Testis (tissue), 3 donors: ENCODE results near the gene REV3L. TPM values are rescaled to one million over a fixed set of nuclear protein-coding genes. Genes with fewer than 3 reads are reported as not detected.
A peak's percentile ranks its signal among the peaks of the same experiment; 100 is the strongest.

ENCODE experiments used
- DNase-seq: peaks from one replicate; pipeline ENCODE4 v3.0.0-alpha.2; 2019
- H3K27ac ChIP-seq, 2 donors: fragments of 200-600 bp; sonication (generic); one replicate each; pipeline ENCODE4 v1.5.1; 2019
- H3K27me3 ChIP-seq: fragments of 200-600 bp; sonication (generic); one replicate; pipeline ENCODE4 v1.5.1; 2019
- H3K36me3 ChIP-seq: fragments of 200-600 bp; sonication (generic); one replicate; pipeline ENCODE4 v1.5.1; 2017; ENCODE audit warnings: low read depth; ENCODE audit errors: missing control alignments
- H3K4me1 ChIP-seq: fragments of 200-600 bp; sonication (generic); one replicate; pipeline ENCODE4 v1.5.1; 2019
- H3K4me3 ChIP-seq, 2 donors: fragments of 200-600 bp; sonication (generic); one replicate each; pipeline ENCODE4 v1.5.1; 2017 to 2019
- H3K9me3 ChIP-seq: fragments of 200-600 bp; sonication (generic); one replicate; pipeline ENCODE4 v1.5.1; 2017
- POLR2A ChIP-seq: fragments of 450-650 bp; IDR thresholded peaks from one replicate; pipeline ENCODE4 v1.6.1; 2017; ENCODE audit warnings: antibody characterized with exemption, mild to moderate bottlenecking, moderate library complexity
- WGBS, 2 donors: methylation state at CpG; one replicate each; pipeline ENCODE4 v1.1.5; 2018; 5-methylcytosine and 5-hydroxymethylcytosine counted together
- intact Hi-C: fragments of 100-400 bp; cut with DNase I; formaldehyde crosslinking; loops from one replicate; pipeline ENCODE4 v1.15.1; 2023; ENCODE audit warnings: low total_unique reads
- polyA plus RNA-seq: library from polyadenylated mRNA; stranded (reverse); fragments of 350-450 nt; fragmentation: Illumina TruSeq; extraction: RNeasy Lipid Tissue Mini Kit (QIAGEN cat#74804); gene quantifications from one replicate; pipeline ENCODE4 v1.2.3, GENCODE V29; 2014; ENCODE audit warnings: low read depth, low replicate concordance; ENCODE audit not compliant: insufficient read depth
- total RNA-seq, 2 donors: library from RNA; depleted of rRNA; stranded (reverse); fragments of >200 nt; gene quantifications; one replicate each; pipeline ENCODE4 v1.2.3, GENCODE V29; 2016
- TF ChIP-seq, protein P1 (sequence below), 3 experiments: fragments of 450-650 bp in 2 of 3; fragments of 200-600 bp in 1 of 3; sonication (generic) in 1 of 3; IDR thresholded peaks; one replicate each; pipeline ENCODE4 v1.5.1; 2016 to 2019; ENCODE audit warnings: antibody characterized with exemption in 3 of 3, mild to moderate bottlenecking in 2 of 3, moderate library complexity in 1 of 3

REV3L gene
- total and polyA plus RNA-seq, 3 donors from 2014 or later: 11.1 to 56.8 (median 48.8) TPM

DNA sequence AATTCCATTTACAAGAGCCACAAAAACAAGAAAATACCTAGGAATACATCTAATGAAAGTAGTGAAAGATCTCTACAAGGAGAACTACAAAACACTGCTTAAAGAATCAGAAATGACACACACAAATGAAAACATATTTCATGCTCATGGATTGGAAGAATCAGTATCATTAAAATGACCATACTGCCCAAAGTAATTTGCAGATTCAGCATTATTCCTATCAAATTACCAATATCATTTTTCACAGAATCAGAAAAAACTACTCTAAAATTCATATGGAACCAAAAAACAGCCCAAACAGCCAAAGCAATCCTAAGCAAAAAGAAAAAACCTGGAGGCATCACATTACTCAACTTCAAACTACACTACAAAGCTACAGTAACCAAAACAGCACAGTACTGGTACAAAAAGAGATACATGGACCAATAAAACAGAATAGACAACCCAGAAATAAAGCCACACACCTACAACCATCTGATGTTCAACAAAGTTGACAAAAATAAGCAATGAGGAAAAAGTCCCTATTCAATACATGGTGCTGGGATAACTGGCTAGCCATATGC, 24.3 kb downstream of the REV3L start:
- TF ChIP-seq, protein P1, sequence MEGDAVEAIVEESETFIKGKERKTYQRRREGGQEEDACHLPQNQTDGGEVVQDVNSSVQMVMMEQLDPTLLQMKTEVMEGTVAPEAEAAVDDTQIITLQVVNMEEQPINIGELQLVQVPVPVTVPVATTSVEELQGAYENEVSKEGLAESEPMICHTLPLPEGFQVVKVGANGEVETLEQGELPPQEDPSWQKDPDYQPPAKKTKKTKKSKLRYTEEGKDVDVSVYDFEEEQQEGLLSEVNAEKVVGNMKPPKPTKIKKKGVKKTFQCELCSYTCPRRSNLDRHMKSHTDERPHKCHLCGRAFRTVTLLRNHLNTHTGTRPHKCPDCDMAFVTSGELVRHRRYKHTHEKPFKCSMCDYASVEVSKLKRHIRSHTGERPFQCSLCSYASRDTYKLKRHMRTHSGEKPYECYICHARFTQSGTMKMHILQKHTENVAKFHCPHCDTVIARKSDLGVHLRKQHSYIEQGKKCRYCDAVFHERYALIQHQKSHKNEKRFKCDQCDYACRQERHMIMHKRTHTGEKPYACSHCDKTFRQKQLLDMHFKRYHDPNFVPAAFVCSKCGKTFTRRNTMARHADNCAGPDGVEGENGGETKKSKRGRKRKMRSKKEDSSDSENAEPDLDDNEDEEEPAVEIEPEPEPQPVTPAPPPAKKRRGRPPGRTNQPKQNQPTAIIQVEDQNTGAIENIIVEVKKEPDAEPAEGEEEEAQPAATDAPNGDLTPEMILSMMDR (IDR thresholded peaks at IDR 0.05): no peak

DNA sequence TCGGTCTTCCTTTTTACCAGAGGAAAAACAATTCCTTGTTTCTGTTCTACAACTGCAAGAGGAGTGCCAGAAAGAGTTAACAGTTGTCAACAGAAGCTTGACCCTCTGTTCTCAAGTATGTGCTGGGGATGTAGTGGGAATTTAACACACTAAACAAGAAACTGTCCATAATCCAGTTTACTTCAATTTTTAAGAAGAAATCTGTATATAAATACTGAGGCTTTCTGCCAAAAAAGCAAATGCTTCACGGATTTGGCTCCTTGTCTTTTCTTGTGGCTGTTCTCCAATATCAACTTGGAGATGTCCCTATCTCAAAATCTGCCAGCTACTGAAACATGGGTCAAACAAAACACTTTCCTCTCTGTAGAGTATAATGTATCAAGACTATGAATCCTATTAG, 26.8 kb downstream of the REV3L start:
- TF ChIP-seq POLR2A: no peak
- TF ChIP-seq, protein P1 (IDR thresholded peaks at IDR 0.05): no peak
- H3K9me3 ChIP-seq: no peaks in the 10 kb centered on the region
- H3K4me3 ChIP-seq: no peak overlapping the region
- intact Hi-C loops: no loop called here
- H3K27ac ChIP-seq: no peak overlapping the region
- no peak for DNase-seq
- 50 to 52% methylated on average over 2 of the region's 2 CpGs for WGBS, 2 donors
- no peaks in the 10 kb centered on the region for H3K27me3 ChIP-seq
- H3K36me3 ChIP-seq: no peaks in the 10 kb centered on the region
- H3K4me1 ChIP-seq: peaks cover 4% of the 10 kb centered on the region

More for the DNA sequence above, 24.3 kb downstream of the REV3L start:
- intact Hi-C loops: no loop called here
- Histone ChIP-seq H3K9me3 (no peaks in the 10 kb centered on the region), H3K4me3 (no peak overlapping the region), H3K4me1 (peaks cover 4% of the 10 kb centered on the region), H3K27me3 (no peaks in the 10 kb centered on the region), H3K36me3 (no peaks in the 10 kb centered on the region), H3K27ac (no peak overlapping the region)
- DNase-seq: no peak

DNA sequence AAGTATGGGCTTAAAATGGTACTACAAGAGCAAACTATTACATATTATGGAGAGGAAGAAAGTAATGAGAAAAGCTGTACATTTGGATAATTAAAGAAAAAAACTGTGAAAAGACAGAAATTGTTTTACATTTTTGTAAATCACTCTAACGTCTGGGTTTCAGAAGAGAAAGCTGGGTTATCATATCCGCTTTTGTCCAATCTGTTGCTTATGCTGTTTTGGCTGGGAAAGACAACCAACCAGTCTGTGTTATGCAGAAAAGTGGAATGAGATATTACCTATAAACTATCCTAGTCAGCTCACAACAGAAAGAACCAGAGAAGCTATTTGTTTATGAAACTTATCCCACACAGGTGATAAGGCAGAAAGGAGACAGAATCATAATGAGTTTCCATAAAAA, 32.4 kb downstream of the REV3L start:
- intact Hi-C loops: no loop called here
- no peak for DNase-seq
- Histone ChIP-seq H3K36me3 (no peaks in the 10 kb centered on the region), H3K4me3 (no peak overlapping the region), H3K9me3 (no peaks in the 10 kb centered on the region), H3K4me1 (peaks cover 4% of the 10 kb centered on the region), H3K27ac (peak overlapping the region in 1 of 2 donors; percentile 4), H3K27me3 (no peaks in the 10 kb centered on the region)
- WGBS, 2 donors: 66 to 67% methylated on average over 2 of the region's 2 CpGs
- no peak for TF ChIP-seq POLR2A
- TF ChIP-seq, protein P1 (IDR thresholded peaks at IDR 0.05): no peak

DNA sequence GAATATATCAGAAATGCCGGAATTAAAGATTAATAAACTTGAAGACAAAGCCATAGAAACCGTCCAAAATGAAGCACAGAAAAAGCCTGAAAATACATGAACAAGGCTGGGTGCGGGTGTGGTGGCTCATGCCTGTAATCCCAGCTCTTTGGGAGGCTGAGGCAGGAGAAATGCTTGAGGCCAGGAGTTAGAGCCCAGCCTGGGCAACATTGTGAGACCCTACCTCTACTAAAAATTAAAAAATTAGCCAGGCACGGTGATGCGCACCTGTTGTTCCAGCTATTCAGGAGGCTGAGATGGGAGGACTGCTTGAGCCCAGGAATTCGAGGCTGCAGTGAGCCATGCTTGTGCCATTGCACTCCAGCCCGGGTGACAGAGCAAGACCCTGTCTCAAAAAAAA, 32.9 kb downstream of the REV3L start:
- H3K9me3 ChIP-seq: no peaks in the 10 kb centered on the region
- intact Hi-C loops: no loop called here
- H3K4me3 ChIP-seq: no peak overlapping the region
- TF ChIP-seq POLR2A: no peak
- TF ChIP-seq, protein P1 (IDR thresholded peaks at IDR 0.05): no peak
- H3K36me3 ChIP-seq: no peaks in the 10 kb centered on the region
- H3K4me1 ChIP-seq: peaks cover 4% of the 10 kb centered on the region
- WGBS, 2 donors: 93% methylated on average over 7 of the region's 7 CpGs
- no peaks in the 10 kb centered on the region for H3K27me3 ChIP-seq
- no peak for DNase-seq
- H3K27ac ChIP-seq: no peak overlapping the region

DNA sequence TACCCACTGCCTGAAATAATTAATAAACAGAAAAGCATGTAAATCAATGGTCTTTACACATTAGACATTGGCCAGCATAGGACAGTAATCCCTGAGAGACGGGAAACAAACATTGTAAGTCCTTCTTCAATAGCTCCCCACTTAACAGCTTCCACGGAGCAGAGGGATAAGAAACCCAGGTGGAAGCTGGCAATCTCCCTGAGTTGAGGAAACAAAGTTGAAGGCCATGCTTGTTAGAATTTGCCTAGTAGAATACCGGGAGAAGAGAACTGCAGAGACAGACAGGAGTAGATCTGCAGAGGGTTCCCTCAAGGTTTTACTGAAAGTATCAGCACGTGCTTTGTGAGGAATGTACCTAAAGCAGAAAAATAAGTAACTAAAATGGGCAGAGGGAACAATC, 33.9 kb downstream of the REV3L start:
- Histone ChIP-seq H3K4me3 (no peak overlapping the region), H3K9me3 (no peaks in the 10 kb centered on the region), H3K27me3 (no peaks in the 10 kb centered on the region), H3K4me1 (peaks cover 4% of the 10 kb centered on the region), H3K27ac (no peak overlapping the region), H3K36me3 (no peaks in the 10 kb centered on the region)
- DNase-seq: no peak
- WGBS, 2 donors: 43 to 59% methylated on average over 4 of the region's 4 CpGs
- intact Hi-C loops: no loop called here
- TF ChIP-seq, protein P1 (IDR thresholded peaks at IDR 0.05): no peak
- TF ChIP-seq POLR2A: no peak
